HepG2 (cell line): Measurements from ENCODE around the gene ANKRD42. TPM values are rescaled to one million over a fixed set of nuclear protein-coding genes. Genes with fewer than 3 reads are reported as not detected.

Experiments used
- CERS6 ChIP-seq: sonication (generic); formaldehyde crosslinking; IDR thresholded peaks from 2 replicates; pipeline ENCODE4 v1.5.0; 2020; ENCODE audit warnings: missing genetic modification reagents
- ETS1 ChIP-seq: sonication (generic); formaldehyde crosslinking; IDR thresholded peaks from 2 replicates; pipeline ENCODE4 v1.4.0; 2020; ENCODE audit warnings: missing genetic modification reagents
- MEIS1 ChIP-seq: sonication (generic); formaldehyde crosslinking; IDR thresholded peaks from 2 replicates; pipeline ENCODE4 v1.9.0; 2021; ENCODE audit warnings: mild to moderate bottlenecking, missing genetic modification reagents, moderate library complexity, borderline replicate concordance
- PRPF4 ChIP-seq: fragments of 200-400 bp; formaldehyde crosslinking; IDR thresholded peaks from 2 replicates; pipeline ENCODE4 v1.6.1; 2016; ENCODE audit warnings: low read length, low read depth; ENCODE audit not compliant: poor library complexity, severe bottlenecking
- RERE ChIP-seq: IDR thresholded peaks from 2 replicates; pipeline ENCODE4 v1.6.1; 2016; ENCODE audit warnings: low read depth, missing genetic modification reagents, missing compliant biosample characterization
- ZC3H13 ChIP-seq: sonication (generic); formaldehyde crosslinking; IDR thresholded peaks from 2 replicates; pipeline ENCODE4 v1.8.1; 2023; ENCODE audit warnings: mild to moderate bottlenecking, missing genetic modification reagents, moderate library complexity
- ZXDC ChIP-seq: sonication (generic); formaldehyde crosslinking; IDR thresholded peaks from 2 replicates; pipeline ENCODE4 v1.5.0; 2020; ENCODE audit warnings: mild to moderate bottlenecking, missing genetic modification reagents
- polyA plus RNA-seq, 8 experiments: library from polyadenylated mRNA; depleted of rRNA in 3 of 8; stranded (reverse) in 7 of 8; unstranded in 1 of 8; fragments of >200 nt; fragmentation: Illumina TruSeq in 4 of 8; extraction: Trizol in 4 of 8; gene quantifications; 2 replicates each; pipeline versions ENCODE4 v1.2.1 to v1.2.3, GENCODE V29; 2011 to 2016; ENCODE audit warnings: low read depth in 4 of 8, missing spikeins in 1 of 8, mixed read lengths in 1 of 8; ENCODE audit not compliant: insufficient read depth in 1 of 8
- total RNA-seq, 5 experiments: library from RNA; depleted of rRNA; stranded (reverse); fragments of >200 nt; fragmentation: Illumina TruSeq; extraction: Trizol; gene quantifications; 2 replicates each; pipeline ENCODE4 v1.2.3, GENCODE V29; 2016; ENCODE audit warnings: low read depth in 1 of 5

The ANKRD42 gene
- total and polyA plus RNA-seq, 2 of the 13 experiments (the other 11 are each of a cell fraction or from before 2014, with no cell fraction given): 2.2 to 3.7 TPM

GRCh38 chr11:83249972-83250593, 56.6 kb downstream of the ANKRD42 start (continued):
- TF ChIP-seq RERE (CRISPR knock-in tag) (no peak), PRPF4 (no peak), CERS6 (no peak), ZXDC (CRISPR knock-in tag) (no peak), ZC3H13 (no peak), ETS1 (CRISPR knock-in tag) (no peak), MEIS1 (no peak)
